ENCODE results near the gene ING1.

The ING1 gene

DNA sequence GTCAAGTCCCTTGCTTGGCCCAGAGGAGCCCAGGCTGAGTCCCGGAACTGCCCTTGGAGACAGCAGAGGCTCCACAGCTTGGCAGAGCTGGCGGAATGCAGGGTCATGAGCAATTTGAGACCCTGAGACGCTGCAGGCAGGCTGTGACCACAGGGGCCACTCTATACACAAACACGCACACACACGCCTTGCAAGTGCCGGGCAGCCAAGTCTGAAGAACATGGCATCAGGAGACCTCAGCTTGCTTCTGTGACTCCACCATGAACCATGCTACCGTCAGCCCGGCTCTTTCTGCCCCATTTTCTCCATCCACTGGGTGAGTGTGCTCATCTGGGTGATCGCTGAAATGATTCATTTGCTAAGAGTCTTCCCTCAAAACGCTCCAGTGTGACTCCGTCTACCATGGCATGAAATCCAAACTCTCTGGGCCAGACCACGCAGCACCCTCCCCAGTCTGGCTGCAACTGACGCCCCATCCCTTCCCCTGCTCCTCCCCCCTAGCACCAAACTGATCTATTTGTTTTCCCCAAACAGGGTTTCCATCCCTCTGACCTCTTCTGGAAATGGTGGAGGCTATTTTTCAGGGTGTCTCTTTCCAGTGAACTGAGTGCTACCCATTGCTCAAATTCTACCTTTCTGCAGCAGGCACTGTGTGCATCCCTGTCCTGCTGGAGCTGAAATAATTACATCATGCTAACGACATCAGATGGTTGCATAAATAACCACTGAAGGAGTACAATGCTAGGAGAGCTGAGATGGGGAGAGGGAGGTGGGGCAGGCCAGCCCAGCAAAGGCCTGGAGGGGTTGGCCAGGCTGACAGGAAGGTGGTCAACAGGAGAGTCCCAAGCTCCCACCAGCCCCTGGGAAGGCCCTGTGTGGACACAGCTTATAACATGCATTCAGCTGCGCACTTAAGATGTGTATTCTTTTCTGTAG lies 10.6 kb upstream of the ING1 start:
- Histone ChIP-seq H3F3A (ENCODE audit: insufficient read depth, low read length) (peaks cover 4% of the 10 kb centered on the region), H3K9me2 (ENCODE audit: low read depth, low read length) (no peaks in the 10 kb centered on the region), H3K9me3 (ENCODE audit: low read length) (no peaks in the 10 kb centered on the region), H3K27me3 (ENCODE audit: insufficient read depth, low read length) (no peaks in the 10 kb centered on the region), H3K36me3 (ENCODE audit: insufficient read depth, low read length) (peaks cover 63% of the 10 kb centered on the region), H3K4me1 (ENCODE audit: insufficient read depth, low read length, severe bottlenecking) (peaks cover 57% of the 10 kb centered on the region), H3K79me2 (ENCODE audit: insufficient read depth, low read length) (peaks cover 15% of the 10 kb centered on the region), H3K27ac (ENCODE audit: low read depth, low read length, poor library complexity, severe bottlenecking) (no peak overlapping the region), H3K4me3 (ENCODE audit: low read depth, low read length, poor library complexity, severe bottlenecking) (no peak overlapping the region), H4K20me1 (ENCODE audit: insufficient read depth, low read length) (no peaks in the 10 kb centered on the region), H3K9ac (ENCODE audit: low read length) (no peak overlapping the region), H3K4me2 (ENCODE audit: low read length) (no peak overlapping the region), H2AFZ (ENCODE audit: low read length) (no peak overlapping the region)
- no peak for TF ChIP-seq EZH2 (IDR thresholded peaks at IDR 0.05; ENCODE audit: borderline replicate concordance, low read length)
- TF ChIP-seq, protein P1, sequence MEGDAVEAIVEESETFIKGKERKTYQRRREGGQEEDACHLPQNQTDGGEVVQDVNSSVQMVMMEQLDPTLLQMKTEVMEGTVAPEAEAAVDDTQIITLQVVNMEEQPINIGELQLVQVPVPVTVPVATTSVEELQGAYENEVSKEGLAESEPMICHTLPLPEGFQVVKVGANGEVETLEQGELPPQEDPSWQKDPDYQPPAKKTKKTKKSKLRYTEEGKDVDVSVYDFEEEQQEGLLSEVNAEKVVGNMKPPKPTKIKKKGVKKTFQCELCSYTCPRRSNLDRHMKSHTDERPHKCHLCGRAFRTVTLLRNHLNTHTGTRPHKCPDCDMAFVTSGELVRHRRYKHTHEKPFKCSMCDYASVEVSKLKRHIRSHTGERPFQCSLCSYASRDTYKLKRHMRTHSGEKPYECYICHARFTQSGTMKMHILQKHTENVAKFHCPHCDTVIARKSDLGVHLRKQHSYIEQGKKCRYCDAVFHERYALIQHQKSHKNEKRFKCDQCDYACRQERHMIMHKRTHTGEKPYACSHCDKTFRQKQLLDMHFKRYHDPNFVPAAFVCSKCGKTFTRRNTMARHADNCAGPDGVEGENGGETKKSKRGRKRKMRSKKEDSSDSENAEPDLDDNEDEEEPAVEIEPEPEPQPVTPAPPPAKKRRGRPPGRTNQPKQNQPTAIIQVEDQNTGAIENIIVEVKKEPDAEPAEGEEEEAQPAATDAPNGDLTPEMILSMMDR (IDR thresholded peaks at IDR 0.05; ENCODE audit: low read length), result no peak

DNA sequence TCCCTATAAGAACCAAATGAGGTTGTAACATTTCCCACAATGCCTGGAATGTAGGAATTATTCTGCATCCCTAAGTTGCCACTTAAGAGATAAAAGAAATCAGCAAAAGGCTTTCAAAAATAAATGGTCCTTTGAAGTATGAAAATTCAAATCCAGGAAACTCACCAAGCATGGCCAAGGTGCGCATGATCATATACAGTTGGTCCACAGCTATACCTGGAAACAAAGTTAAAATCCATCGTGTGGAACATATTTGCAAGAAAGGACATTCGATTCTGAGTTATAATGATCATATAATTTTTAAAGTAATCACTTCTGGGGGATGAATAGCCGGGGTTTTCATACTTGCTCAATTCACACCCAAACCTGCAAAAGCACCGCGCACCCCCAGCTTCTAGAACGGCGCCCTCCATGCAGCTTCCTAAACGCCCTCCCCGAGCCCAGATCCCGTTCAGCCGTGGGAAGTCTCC lies 8.1 kb upstream of the ING1 start:
- no peaks in the 10 kb centered on the region for H3K27me3 ChIP-seq (ENCODE audit: insufficient read depth, low read length)
- peaks cover 10% of the 10 kb centered on the region for H3F3A ChIP-seq (ENCODE audit: insufficient read depth, low read length)
- peaks cover 15% of the 10 kb centered on the region for H3K79me2 ChIP-seq (ENCODE audit: insufficient read depth, low read length)
- TF ChIP-seq, protein P1 (IDR thresholded peaks at IDR 0.05; ENCODE audit: low read length), result no peak
- TF ChIP-seq EZH2 (IDR thresholded peaks at IDR 0.05; ENCODE audit: borderline replicate concordance, low read length), result no peak
- peak overlapping the region; percentile 92 for H3K9ac ChIP-seq (ENCODE audit: low read length)
- peaks cover 46% of the 10 kb centered on the region for H3K4me1 ChIP-seq (ENCODE audit: insufficient read depth, low read length, severe bottlenecking)
- H3K4me2 ChIP-seq (ENCODE audit: low read length), result peak overlapping the region; percentile 93
- peak overlapping the region; percentile 92 for H3K4me3 ChIP-seq (ENCODE audit: low read depth, low read length, poor library complexity, severe bottlenecking)
- H3K9me3 ChIP-seq (ENCODE audit: low read length), result no peaks in the 10 kb centered on the region
- H3K36me3 ChIP-seq (ENCODE audit: insufficient read depth, low read length), result peaks cover 38% of the 10 kb centered on the region
- H4K20me1 ChIP-seq (ENCODE audit: insufficient read depth, low read length), result no peaks in the 10 kb centered on the region
- H3K9me2 ChIP-seq (ENCODE audit: low read depth, low read length), result no peaks in the 10 kb centered on the region
- no peak overlapping the region for H2AFZ ChIP-seq (ENCODE audit: low read length)
- H3K27ac ChIP-seq (ENCODE audit: low read depth, low read length, poor library complexity, severe bottlenecking), result peak overlapping the region; percentile 13

DNA sequence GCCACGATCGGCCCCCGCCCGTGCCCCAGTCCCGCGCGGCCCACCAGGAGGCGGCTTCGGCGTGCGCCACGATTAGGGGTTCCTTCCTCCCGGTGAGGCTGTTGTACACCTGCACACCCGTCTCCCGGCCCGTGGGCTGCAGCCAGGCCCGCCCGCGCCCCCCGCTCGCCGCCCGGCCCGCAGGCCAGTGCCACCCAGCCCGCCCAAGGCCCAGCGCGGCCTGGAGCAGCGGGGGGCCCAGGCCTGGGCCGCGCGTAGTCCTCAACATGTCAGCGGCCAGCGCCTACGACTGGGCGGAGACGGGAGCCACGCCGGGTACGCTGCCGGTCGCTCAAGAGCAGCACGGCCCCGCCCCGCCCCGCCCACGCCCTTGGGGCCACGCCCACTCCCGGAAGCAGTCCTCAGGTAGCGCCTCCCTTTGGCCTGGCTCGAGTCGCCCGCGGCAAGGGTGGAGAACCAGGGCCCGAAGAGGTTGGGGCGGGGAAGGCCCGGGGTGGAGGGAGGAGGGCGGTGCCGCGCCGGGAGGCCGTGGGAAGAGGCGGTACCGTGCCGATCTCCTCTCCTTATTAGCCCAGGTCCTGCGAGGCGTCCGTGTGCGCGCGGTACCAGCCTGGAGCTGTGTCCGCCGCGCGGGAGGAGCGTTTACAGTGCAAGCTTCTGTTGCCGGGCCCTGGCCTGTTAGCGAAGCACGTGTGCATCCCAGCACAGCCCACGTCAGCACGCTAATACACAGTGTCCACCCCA lies 7.5 kb upstream of the ING1 start, which contains the start of gene CARS2:
CARS2 (minus strand) TSS at position 291 of the 744 bp plus-strand sequence; CDS start at position 268, 23 bp downstream.
- H3K4me3 ChIP-seq (ENCODE audit: low read depth, low read length, poor library complexity, severe bottlenecking), result peak within 1 kb of the TSS; percentile 92
- peaks cover 15% of the 10 kb centered on the region for H3K79me2 ChIP-seq (ENCODE audit: insufficient read depth, low read length)
- no peaks in the 10 kb centered on the region for H3K9me3 ChIP-seq (ENCODE audit: low read length)
- H3K9me2 ChIP-seq (ENCODE audit: low read depth, low read length), result no peaks in the 10 kb centered on the region
- peak within 1 kb of the TSS; percentile 79 for H3K27ac ChIP-seq (ENCODE audit: low read depth, low read length, poor library complexity, severe bottlenecking)
- H3K4me1 ChIP-seq (ENCODE audit: insufficient read depth, low read length, severe bottlenecking), result peaks cover 46% of the 10 kb centered on the region
- peak within 1 kb of the TSS; percentile 92 for H3K9ac ChIP-seq (ENCODE audit: low read length)
- H3K4me2 ChIP-seq (ENCODE audit: low read length), result peak within 1 kb of the TSS; percentile 93
- no peaks in the 10 kb centered on the region for H3K27me3 ChIP-seq (ENCODE audit: insufficient read depth, low read length)
- no peak within 1 kb of the TSS for H2AFZ ChIP-seq (ENCODE audit: low read length)
- H4K20me1 ChIP-seq (ENCODE audit: insufficient read depth, low read length), result no peaks in the 10 kb centered on the region
- TF ChIP-seq EZH2 (IDR thresholded peaks at IDR 0.05; ENCODE audit: borderline replicate concordance, low read length), result no peak
- TF ChIP-seq, protein P1 (IDR thresholded peaks at IDR 0.05; ENCODE audit: low read length), result peak; percentile 10; the same call in 1 of the 2 replicates
- H3F3A ChIP-seq (ENCODE audit: insufficient read depth, low read length), result peaks cover 10% of the 10 kb centered on the region
- peaks cover 32% of the 10 kb centered on the region for H3K36me3 ChIP-seq (ENCODE audit: insufficient read depth, low read length)

All from OCI-LY1 (cell line).